Colonic mucosa (tissue), 4 donors: Measurements from ENCODE around the gene GKN1. TPM values are rescaled to one million over a fixed set of nuclear protein-coding genes. Genes with fewer than 3 reads are reported as not detected.

Experiments used
- DNase-seq: peaks from one replicate; pipeline ENCODE4 v3.0.0-alpha.2; 2020
- H3K27ac ChIP-seq: fragments of 200-600 bp; one replicate; pipeline ENCODE4 v1.8.0; 2021
- H3K27me3 ChIP-seq: fragments of 200-600 bp; one replicate; pipeline ENCODE4 v1.8.0; 2021
- H3K36me3 ChIP-seq: fragments of 200-600 bp; one replicate; pipeline ENCODE4 v1.8.0; 2021
- H3K4me1 ChIP-seq: fragments of 200-600 bp; one replicate; pipeline ENCODE4 v1.8.0; 2021; ENCODE audit warnings: mild to moderate bottlenecking
- H3K4me3 ChIP-seq: fragments of 200-600 bp; one replicate; pipeline ENCODE4 v1.8.0; 2021
- H3K9ac ChIP-seq, 2 donors: one replicate each; pipeline ENCODE4 v1.7.0; 2013; ENCODE audit warnings: control low read depth in 2 of 2, low read depth in 2 of 2, low read length in 2 of 2
- H3K9me3 ChIP-seq: fragments of 200-600 bp; one replicate; pipeline ENCODE4 v1.8.0; 2021
- intact Hi-C: fragments of 100-400 bp; cut with DNase I; formaldehyde crosslinking; loops from one replicate; pipeline ENCODE4 v1.14.1; 2022
- total RNA-seq, 2 donors: library from RNA; stranded (reverse); fragmentation: NEBNext Ultra II Directional in 1 of 2; extraction: Animal tissue kit (Norgen Biotek cat#: 25700) in 1 of 2; gene quantifications; one replicate each; pipeline ENCODE4 v1.2.1, GENCODE V29; 2021
- TF ChIP-seq, protein P1 (sequence below): fragments of 200-600 bp; IDR thresholded peaks from one replicate; pipeline ENCODE4 v1.8.0; 2022; ENCODE audit warnings: antibody characterized with exemption, mild to moderate bottlenecking
- donor health status: healthy.
- donor health status: DM: no; HTN: no; CAD: no.
- donor health status: DM: no; HTN: no; CAD: no.

GKN1 gene
- total RNA-seq, 2 donors from 2014 or later = not detected

DNA sequence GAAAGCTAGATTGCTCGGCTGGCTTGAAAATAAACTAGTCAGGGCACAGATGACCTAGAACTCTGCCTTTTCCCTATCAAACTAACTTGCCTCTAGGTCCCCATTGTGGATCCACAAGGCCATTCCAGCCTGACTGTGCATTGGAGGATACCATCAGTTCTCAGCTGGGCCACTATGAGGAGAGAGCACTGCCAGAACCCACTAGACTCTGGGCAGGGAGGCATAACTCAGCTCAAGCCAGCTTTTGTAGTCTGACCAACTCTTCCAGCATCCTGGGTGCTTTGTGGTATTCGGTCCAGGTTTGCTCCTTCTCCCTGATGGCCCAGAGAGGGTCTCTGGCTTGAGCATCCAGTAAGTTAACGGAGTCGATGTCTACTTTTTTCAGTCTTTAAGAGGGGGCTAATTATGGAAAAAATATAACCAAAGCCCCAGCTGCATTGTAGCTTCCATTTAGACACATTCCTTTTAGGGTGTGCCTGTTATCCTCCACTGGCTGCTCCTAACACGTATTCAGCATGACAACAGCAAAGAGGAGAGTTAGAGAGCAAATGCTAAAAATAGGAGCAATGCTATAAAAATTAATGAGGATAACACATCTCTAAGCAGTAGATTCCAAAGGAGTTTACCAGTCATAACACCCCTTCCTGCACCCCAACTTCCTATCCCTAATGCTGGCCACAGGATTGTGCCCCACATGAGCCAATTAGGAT, 36.9 kb upstream of the GKN1 start:
- no peak overlapping the region for H3K4me3 ChIP-seq

DNA sequence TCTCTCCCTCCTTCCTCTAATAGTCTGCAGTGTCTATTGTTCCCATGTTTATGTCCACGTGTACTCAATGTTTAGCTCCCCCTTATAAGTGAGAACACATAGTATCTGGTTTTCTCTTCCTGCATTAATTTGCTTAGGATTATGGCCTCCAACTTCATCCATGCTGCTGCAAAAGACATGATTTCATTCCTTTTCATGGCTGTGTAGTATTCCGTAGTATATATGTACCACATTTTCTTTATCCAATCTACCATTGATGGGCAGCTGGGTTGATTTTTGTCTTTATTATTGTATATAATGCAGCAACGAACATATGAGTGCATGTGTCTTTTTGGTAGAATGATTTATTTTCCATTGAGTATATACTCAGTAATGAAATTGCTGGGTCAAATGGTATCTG, 35.5 kb upstream of the GKN1 start:
- H3K4me1 ChIP-seq = no peaks in the 10 kb centered on the region
- H3K27ac ChIP-seq = no peak overlapping the region
- H3K9me3 ChIP-seq = no peaks in the 10 kb centered on the region
- H3K9ac ChIP-seq = no peak overlapping the region
- DNase-seq = no peak
- H3K27me3 ChIP-seq = no peaks in the 10 kb centered on the region
- intact Hi-C loops = no loop called here
- TF ChIP-seq, protein P1, sequence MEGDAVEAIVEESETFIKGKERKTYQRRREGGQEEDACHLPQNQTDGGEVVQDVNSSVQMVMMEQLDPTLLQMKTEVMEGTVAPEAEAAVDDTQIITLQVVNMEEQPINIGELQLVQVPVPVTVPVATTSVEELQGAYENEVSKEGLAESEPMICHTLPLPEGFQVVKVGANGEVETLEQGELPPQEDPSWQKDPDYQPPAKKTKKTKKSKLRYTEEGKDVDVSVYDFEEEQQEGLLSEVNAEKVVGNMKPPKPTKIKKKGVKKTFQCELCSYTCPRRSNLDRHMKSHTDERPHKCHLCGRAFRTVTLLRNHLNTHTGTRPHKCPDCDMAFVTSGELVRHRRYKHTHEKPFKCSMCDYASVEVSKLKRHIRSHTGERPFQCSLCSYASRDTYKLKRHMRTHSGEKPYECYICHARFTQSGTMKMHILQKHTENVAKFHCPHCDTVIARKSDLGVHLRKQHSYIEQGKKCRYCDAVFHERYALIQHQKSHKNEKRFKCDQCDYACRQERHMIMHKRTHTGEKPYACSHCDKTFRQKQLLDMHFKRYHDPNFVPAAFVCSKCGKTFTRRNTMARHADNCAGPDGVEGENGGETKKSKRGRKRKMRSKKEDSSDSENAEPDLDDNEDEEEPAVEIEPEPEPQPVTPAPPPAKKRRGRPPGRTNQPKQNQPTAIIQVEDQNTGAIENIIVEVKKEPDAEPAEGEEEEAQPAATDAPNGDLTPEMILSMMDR = no peak
- no peaks in the 10 kb centered on the region for H3K36me3 ChIP-seq
- H3K4me3 ChIP-seq = no peak overlapping the region

More for the DNA sequence above, 36.9 kb upstream of the GKN1 start:
- DNase-seq = no peak
- intact Hi-C loops = no loop called here
- TF ChIP-seq, protein P1 = no peak
- Histone ChIP-seq H3K9ac (no peak overlapping the region), H3K4me1 (no peaks in the 10 kb centered on the region), H3K36me3 (no peaks in the 10 kb centered on the region), H3K27ac (no peak overlapping the region), H3K9me3 (no peaks in the 10 kb centered on the region), H3K27me3 (no peaks in the 10 kb centered on the region)

DNA sequence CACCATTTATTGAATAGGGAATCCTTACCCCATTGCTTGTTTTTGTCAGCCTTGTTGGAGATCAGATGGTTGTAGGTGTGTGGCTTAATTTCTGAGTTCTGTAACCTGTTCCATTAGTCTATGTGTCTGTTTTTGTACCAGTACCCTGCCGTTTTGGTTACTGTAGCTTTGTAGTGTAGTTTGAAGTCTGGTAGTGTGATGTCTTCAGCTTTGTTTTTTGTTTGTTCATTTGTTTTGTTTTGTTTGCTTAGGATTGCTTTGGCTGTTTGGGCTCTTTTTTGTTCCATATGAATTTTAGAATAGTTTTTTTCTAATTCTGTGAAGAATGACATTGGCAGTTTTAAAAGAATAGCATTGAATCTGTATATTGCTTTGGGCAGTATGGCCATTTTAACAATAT, 34.5 kb upstream of the GKN1 start:
- TF ChIP-seq, protein P1 = no peak
- no peak for DNase-seq
- no peaks in the 10 kb centered on the region for H3K4me1 ChIP-seq
- H3K9me3 ChIP-seq = no peaks in the 10 kb centered on the region
- no peak overlapping the region for H3K9ac ChIP-seq
- intact Hi-C loops = loop anchor here (10.0 kb wide), 1 partner anchor 365 kb away; no protein-coding TSS in a partner anchor
- no peak overlapping the region for H3K4me3 ChIP-seq
- no peaks in the 10 kb centered on the region for H3K27me3 ChIP-seq
- no peaks in the 10 kb centered on the region for H3K36me3 ChIP-seq
- H3K27ac ChIP-seq = no peak overlapping the region

DNA sequence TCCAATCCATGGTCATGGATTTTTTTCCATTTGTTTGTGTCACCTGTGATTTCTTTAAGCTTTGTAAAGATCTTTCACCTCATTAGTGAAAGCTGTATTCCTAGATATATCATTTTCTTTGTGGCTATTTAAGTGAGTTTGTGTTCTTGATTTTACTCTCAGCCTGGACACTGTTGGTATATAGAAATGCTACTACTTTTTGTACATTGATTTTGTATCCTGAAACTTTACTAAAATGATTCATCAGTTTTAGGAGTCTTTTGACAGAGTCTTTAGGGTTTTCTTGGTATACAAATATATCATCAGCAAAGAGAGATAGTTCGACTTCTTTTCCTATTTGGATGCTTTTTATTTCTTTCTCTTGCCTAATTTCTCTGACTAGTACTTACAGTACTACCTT, 34.1 kb upstream of the GKN1 start:
- no peaks in the 10 kb centered on the region for H3K9me3 ChIP-seq
- H3K4me3 ChIP-seq = no peak overlapping the region
- no peak overlapping the region for H3K27ac ChIP-seq
- H3K27me3 ChIP-seq = no peaks in the 10 kb centered on the region
- TF ChIP-seq, protein P1 = no peak
- H3K9ac ChIP-seq = no peak overlapping the region
- no peak for DNase-seq
- no peaks in the 10 kb centered on the region for H3K4me1 ChIP-seq
- no peaks in the 10 kb centered on the region for H3K36me3 ChIP-seq
- intact Hi-C loops = loop anchor here (10.0 kb wide), 1 partner anchor 364 kb away; no protein-coding TSS in a partner anchor

DNA sequence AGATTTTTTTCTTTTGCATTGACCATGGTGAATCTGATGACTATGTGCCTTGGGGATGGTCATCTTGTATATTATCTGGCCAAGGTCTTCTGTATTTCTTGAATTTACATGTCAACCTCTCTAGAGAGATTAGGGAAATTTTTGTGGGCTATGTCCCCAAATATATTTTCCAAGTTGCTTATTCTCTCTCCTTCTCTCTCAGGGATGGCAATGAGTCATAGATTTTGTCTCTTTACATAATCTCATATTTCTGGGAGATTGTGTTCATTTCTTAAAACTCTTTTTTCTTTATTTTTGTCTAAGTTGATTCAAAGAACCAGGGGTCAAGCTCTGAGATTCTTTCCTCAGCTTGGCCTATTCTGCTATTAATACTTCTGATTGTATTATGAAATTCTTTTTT, 31.6 kb upstream of the GKN1 start:
- intact Hi-C loops = loop anchor here (10.0 kb wide), 1 partner anchor 362 kb away; no protein-coding TSS in a partner anchor
- no peaks in the 10 kb centered on the region for H3K4me1 ChIP-seq
- TF ChIP-seq, protein P1 = no peak
- DNase-seq = no peak
- no peak overlapping the region for H3K27ac ChIP-seq
- no peaks in the 10 kb centered on the region for H3K9me3 ChIP-seq
- H3K36me3 ChIP-seq = no peaks in the 10 kb centered on the region
- H3K4me3 ChIP-seq = no peak overlapping the region
- no peak overlapping the region for H3K9ac ChIP-seq
- no peaks in the 10 kb centered on the region for H3K27me3 ChIP-seq
